HL-60/S4 treated with retinoic acid at 250 ng/mL for 4 days and 3 days (cell line): ENCODE measurements around the gene MSRB1.

Experiments used
- in situ Hi-C: fragments of 300-500 bp; cut with MboI; formaldehyde crosslinking; loops from 2 replicates; pipeline ENCODE4 v1.7.0; 2022; ENCODE audit warnings: low sequenced_read_pairs

MSRB1 gene

DNA sequence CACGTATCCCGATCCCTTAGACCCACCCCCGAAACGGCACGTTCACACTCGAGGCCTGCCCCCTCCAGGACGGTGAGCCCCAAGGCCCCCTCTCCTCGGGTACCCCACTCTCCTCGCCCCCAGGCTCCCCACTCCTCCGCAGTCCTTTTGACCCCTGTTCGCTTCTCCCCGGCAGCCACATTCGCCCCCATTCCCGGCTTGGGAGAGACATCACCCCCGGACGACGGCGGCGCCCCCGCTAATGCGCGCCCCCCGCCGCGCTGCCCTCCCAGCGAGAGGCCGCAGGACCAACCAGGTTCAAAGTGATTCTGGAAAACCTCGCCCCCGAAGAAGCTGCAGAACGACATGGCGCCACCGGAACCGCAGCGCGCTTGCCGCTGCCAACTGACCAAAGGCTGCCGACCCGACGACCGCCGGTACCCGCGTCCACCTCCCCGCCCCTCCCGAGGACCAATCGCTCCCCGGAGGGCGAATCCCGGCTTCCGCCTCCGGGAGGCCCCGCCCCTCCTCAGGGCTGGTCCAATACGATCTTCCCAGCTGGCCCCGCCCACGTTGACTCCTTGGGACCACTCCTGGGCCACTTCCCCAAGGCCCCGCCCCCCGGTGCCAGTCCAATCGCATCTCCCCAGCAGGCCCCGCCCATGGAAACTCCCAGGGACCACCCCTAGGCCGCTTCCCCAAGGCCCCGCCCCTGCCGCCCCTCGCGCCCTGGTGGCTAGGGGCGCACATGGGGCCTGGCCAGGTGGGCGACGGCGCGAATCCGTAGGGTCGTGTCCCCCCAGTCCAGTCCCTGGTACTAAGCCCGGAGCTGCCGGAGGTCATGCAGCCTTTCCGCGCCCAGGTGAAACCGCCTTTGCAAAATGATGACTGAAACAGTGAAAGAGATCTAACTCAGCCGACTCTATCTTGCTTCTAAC lies at the start of gene MSRB1:
MSRB1 (minus strand) TSS at position 390 of the 917 bp plus-strand sequence; CDS start at position 347, 43 bp downstream.
- in situ Hi-C loops: no loop called here

DNA sequence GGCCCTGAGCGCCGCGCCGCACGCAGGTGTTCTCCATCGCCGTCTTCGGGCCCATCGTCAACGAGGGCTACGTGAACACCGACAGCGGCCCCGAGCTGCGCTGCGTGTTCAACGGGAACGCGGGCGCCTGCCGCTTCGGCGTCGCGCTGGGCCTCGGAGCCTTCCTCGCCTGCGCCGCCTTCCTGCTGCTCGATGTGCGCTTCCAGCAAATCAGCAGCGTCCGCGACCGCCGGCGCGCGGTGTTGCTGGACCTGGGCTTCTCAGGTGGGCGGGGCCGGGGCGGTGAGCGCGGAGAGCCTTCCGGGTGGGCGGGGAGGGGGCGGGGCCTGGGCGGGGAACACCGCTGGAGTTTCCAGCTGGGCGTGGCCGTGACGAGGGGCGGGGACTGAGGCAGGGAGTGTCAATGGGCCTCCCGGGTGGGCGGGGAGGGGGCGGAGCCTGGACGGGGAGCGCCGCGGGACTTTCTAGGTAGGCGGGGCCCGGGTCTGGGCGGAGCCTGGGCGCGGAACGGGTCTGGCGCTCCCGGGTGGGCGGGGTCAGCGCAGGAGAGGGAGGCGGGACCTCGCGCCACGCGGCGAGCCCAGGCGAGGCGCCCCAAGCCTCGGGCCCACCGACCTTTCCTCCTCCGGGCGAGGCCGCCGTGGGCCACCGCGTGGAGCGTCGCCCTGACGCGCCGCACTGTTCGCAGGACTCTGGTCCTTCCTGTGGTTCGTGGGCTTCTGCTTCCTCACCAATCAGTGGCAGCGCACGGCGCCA lies 49.1 kb upstream of the MSRB1 start:
- in situ Hi-C loops: no loop called here

DNA sequence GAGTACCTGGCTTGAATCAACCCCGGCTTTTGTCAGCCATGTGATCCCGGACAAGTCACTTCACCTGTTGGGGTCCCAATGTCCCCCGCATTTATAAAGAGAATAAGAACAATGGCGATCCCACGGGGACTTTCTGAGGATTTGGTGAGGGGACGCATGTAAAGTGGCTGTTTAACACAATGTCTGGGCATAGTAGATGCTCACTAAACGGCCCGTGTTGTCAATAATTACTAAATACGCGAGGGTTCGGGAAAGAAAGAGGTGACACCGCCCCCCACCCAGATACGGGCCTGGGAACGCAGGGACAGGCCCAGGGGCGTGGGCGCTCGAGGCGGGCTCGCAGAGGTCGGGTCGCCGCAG lies 48.6 kb upstream of the MSRB1 start:
- in situ Hi-C loops: no loop called here

GRCh38 chr16:1991135-1991551 lies 48.1 kb upstream of the MSRB1 start:
- in situ Hi-C loops: no loop called here

DNA sequence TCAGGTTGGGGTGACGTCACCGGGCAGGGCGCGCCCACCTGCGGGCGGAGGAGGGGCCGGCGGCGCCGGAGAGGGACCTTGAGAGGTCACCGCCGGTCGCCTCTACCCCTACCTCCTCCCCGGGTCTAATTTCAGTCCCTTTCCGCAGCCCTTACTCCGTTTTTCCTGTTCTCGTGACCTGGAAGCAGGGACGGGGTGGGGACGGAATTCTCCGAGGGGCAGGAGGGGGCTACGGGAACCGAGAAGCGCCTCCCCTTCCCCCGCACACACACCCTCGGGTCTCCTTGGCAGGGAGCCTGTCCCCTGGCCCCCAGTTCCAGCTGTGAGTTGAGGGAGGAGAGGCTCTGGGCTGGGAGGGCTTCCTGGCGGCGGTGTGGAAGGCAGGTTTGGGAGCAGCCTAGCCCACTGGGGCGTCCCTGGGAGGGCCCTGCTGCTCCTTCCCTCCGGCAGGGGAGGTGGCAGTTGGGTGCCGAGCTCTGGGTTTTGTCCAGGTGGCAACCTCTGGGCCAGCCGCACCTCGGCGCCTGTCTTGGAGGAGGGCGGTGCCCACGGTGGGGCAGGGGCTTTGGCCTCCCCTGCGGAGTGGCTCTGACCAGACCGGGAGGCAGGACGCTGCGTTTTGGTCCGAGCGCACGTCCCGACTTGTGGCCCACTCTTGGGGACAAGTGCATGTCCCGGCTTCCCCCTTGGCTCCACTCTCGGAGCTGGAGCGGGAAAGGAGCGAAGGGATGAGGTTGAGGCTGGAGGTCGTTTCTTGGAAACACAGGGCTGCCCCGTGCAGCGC lies 47.5 kb upstream of the MSRB1 start:
- in situ Hi-C loops: no loop called here

DNA sequence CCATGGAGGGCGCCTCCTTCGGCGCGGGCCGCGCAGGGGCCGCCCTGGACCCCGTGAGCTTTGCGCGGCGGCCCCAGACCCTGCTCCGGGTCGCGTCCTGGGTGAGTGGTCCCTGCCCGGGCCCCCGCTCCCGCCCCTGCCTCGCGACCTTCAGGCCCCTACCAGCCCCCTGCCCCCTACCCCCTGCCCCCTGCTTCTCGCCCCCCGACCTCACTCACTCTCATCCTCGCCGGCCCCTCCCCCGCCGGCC lies 47.0 kb upstream of the MSRB1 start:
- in situ Hi-C loops: no loop called here

- in situ Hi-C loops: no loop called here
Observed at GRCh38 chr16:1989209-1990100, 46.5 kb upstream of the MSRB1 start, which contains the start of gene SYNGR3. Gene SYNGR3 (plus strand): TSS chr16:1989970. CDS start chr16:1990103, 133 bp downstream.

DNA sequence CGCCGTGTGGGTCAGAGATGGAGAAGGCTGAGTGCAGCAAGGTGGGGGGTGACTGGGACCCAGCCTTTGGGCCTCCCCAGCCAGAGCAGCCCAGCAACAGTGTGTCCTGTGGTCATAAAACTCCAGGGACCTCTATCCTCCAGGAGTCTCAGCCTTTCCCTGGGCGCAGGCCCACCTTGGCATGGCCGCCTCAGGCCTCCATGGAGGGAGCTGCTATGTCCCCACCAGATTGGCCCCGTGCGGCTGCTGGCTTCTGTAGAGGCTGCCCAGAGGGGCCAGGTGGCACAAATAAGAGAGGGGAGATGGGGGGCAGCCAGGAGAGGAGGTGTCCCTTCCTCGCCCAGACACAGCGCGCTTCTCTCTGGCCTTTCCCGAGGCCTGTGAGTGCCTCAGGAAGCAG lies 44.2 kb upstream of the MSRB1 start:
- in situ Hi-C loops: no loop called here

DNA sequence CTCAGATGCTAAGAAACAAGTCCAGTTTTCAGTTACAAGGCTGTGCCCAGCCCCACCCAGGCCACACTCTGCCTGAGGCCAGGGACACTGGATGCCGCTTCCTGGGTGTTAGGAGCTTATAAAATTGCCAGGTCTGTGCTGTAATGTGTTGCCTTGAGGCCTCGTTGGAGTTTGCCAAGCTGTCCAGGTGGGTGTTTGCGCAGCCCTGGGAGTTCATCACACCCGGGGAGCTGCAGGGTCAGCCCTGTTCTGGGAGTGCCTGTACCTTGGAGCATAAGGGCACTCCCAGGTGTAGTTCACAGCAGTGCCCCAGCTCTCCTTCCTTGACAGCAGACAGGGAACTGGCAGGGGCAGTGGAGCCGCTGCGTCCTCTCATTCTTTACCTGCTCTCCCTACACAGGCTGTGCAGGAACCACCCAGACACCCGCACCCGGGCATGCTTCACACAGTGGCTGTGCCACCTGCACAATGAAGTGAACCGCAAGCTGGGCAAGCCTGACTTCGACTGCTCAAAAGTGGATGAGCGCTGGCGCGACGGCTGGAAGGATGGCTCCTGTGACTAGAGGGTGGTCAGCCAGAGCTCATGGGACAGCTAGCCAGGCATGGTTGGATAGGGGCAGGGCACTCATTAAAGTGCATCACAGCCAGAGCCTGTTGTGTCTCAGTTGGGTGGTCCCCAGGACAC lies 42.6 kb upstream of the MSRB1 start:
- in situ Hi-C loops: no loop called here

DNA sequence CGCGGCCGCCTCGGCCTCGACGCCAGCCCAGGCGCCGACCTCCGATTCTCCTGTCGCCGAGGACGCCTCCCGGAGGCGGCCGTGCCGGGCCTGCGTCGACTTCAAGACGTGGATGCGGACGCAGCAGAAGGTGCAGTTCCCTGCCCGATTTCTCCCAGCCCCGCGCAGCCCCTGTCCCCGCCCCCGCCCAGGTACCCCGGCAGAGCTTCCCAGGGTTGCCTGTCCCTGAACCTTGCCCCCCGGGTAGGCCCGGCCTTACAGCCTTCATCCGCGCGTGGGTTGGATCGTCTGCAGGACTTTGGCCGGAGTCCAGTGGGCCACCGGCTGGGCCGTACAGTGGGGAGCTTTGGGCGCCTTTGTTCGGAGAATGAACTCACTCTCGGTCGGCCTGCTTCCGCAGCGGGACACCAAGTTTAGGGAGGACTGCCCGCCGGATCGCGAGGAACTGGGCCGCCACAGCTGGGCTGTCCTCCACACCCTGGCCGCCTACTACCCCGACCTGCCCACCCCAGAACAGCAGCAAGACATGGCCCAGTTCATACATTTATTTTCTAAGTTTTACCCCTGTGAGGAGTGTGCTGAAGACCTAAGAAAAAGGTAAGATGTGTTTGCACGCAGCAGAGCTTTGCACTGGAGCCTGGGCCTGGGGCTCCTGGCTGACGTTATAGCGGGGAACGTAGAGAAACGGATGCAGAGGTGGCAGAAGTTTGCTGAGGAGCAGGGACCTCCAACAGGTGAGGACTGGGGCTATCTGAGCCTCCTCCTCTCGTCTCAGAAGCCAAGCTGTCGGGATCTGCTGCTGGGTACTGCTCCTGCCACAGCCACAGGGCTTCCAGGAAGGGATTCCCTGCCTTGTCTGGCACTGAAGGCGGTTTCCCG lies 41.6 kb upstream of the MSRB1 start:
- in situ Hi-C loops: no loop called here

DNA sequence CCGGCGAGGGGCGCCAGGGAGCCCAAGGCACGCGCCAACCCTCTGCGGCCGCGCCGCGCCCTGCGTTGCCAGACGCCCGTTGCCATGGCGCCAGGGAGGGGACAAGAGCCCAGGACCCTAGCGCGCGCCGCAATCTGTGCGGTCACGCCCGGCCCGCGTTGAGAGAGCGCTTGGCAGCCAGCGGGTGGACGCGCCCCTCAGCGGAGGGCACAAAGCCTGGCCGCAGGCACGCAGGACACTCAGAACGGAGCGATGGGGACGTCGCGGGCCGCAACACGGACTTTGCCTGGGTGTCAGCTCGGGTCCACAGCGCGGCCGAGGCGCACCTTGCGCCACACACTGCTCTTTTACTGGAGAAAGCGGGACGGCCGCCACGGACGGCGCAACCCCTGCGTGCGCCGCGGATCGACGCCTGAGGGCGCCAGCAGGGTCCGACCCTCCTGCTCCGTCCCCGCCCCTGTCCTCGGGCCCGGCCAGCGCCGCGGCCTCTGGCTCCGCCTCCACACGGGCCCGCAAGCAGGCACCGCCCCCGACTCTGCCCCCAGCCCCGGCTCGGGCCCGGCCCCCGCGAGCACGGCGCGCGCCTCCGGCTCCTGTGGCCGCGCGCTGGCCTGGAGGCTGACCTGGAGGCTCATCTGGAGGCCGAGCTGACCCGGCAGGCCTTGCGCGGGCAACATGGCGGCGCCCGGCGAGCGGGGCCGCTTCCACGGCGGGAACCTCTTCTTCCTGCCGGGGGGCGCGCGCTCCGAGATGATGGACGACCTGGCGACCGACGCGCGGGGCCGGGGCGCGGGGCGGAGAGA lies 40.7 kb upstream of the MSRB1 start, which contains the start of gene GFER:
GFER (plus strand) TSS at position 650 of the 803 bp plus-strand sequence; CDS start at position 676, 26 bp downstream.
- in situ Hi-C loops: no loop called here

- in situ Hi-C loops: no loop called here
Observed at GRCh38 chr16:1982991-1983543, 40.1 kb upstream of the MSRB1 start.

GRCh38 chr16:1982013-1982433 lies 39.0 kb upstream of the MSRB1 start:
- in situ Hi-C loops: no loop called here

DNA sequence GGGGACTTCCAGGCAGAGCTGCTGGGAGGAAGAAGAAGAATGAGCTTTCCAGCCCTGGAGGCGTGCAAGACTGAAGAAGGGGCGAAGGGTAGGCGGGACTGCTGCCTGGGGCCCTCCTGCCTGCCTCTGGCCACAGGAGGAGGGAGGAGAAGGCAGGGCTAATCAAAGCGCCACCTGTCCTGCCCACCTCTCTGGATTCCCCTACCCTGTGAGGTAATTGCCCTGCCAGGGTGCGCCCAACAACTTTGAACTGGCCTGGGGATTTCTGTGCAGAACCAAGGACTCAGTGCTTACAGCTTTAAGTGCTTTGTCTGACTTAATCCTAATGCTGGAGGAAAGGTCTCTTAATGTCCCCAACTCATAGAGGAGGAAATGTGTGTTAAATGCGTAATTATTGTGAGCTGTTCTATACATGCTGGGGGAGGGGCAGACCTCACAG lies 38.4 kb upstream of the MSRB1 start, which contains the start of gene NOXO1:
NOXO1 (minus strand) TSS at position 72 of the 439 bp plus-strand sequence. CDS start 290 bp downstream, outside the sequence.
- in situ Hi-C loops: no loop called here

- in situ Hi-C loops: no loop called here
Observed at GRCh38 chr16:1980770-1981087, 37.7 kb upstream of the MSRB1 start.

GRCh38 chr16:1980030-1980769 lies 37.2 kb upstream of the MSRB1 start:
- in situ Hi-C loops: no loop called here
